ENCODE measurements around the gene MAN1A1. TPM values are rescaled to one million over a fixed set of nuclear protein-coding genes. Genes with fewer than 3 reads are reported as not detected.

Gene MAN1A1
- total RNA-seq, 1 experiment from 2014 or later = 6.8 TPM

DNA sequence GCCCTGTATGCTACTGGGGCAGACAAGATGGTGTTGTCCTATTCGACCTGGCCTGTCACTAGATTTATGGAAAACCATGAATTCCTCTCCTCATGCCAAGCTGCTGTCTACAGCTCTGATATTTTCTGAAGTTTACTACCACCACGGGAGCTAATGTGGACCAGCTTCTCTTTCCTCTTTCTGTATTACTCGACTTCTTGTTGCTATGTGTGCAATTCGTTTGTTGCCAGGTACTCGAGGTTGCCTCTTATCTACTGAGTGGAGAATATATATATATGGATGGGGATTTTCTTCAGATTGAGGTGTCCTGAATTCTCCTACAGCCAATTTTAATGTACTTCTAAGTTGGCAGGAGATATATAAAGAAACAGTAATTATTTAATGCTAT lies 34.7 kb downstream of the MAN1A1 start:
- CTCF ChIA-PET = no interaction called here
- DNase-seq (ENCODE audit: low spot score) (no peak), ATAC-seq (no peak)
- Mint-ChIP-seq H3K27me3 (ENCODE audit: low read depth) (no peaks in the 10 kb centered on the region), H3K4me3 (no peak overlapping the region), H3K36me3 (no peaks in the 10 kb centered on the region), H3K4me1 (peaks cover 3% of the 10 kb centered on the region), H3K9me3 (no peaks in the 10 kb centered on the region), H3K27ac (no peak overlapping the region)
- POLR2A ChIA-PET = no interaction called here
- TF ChIP-seq NFYB (CRISPR knock-in tag; conservative IDR thresholded peaks at IDR 0.05; ENCODE audit: low read depth) = no peak
- TF ChIP-seq MXD4 (CRISPR knock-in tag; IDR thresholded peaks at IDR 0.05; ENCODE audit: borderline replicate concordance) = no peak
- TF ChIP-seq, protein P1, sequence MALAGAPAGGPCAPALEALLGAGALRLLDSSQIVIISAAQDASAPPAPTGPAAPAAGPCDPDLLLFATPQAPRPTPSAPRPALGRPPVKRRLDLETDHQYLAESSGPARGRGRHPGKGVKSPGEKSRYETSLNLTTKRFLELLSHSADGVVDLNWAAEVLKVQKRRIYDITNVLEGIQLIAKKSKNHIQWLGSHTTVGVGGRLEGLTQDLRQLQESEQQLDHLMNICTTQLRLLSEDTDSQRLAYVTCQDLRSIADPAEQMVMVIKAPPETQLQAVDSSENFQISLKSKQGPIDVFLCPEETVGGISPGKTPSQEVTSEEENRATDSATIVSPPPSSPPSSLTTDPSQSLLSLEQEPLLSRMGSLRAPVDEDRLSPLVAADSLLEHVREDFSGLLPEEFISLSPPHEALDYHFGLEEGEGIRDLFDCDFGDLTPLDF (CRISPR knock-in tag; IDR thresholded peaks at IDR 0.05) = no peak
- TF ChIP-seq GABPB1 (CRISPR knock-in tag; IDR thresholded peaks at IDR 0.05) = no peak
- no peak for TF ChIP-seq JAZF1 (CRISPR knock-in tag; IDR thresholded peaks at IDR 0.05)
- TF ChIP-seq, protein P2, sequence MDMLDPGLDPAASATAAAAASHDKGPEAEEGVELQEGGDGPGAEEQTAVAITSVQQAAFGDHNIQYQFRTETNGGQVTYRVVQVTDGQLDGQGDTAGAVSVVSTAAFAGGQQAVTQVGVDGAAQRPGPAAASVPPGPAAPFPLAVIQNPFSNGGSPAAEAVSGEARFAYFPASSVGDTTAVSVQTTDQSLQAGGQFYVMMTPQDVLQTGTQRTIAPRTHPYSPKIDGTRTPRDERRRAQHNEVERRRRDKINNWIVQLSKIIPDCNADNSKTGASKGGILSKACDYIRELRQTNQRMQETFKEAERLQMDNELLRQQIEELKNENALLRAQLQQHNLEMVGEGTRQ (CRISPR knock-in tag; IDR thresholded peaks at IDR 0.05) = no peak
- TF ChIP-seq TEAD1 (CRISPR knock-in tag; IDR thresholded peaks at IDR 0.05) = no peak
- TF ChIP-seq, protein P3, sequence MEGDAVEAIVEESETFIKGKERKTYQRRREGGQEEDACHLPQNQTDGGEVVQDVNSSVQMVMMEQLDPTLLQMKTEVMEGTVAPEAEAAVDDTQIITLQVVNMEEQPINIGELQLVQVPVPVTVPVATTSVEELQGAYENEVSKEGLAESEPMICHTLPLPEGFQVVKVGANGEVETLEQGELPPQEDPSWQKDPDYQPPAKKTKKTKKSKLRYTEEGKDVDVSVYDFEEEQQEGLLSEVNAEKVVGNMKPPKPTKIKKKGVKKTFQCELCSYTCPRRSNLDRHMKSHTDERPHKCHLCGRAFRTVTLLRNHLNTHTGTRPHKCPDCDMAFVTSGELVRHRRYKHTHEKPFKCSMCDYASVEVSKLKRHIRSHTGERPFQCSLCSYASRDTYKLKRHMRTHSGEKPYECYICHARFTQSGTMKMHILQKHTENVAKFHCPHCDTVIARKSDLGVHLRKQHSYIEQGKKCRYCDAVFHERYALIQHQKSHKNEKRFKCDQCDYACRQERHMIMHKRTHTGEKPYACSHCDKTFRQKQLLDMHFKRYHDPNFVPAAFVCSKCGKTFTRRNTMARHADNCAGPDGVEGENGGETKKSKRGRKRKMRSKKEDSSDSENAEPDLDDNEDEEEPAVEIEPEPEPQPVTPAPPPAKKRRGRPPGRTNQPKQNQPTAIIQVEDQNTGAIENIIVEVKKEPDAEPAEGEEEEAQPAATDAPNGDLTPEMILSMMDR (IDR thresholded peaks at IDR 0.05) = no peak
- no peak for TF ChIP-seq ZNF138 (CRISPR knock-in tag; conservative IDR thresholded peaks at IDR 0.05)
- TF ChIP-seq, protein P4, sequence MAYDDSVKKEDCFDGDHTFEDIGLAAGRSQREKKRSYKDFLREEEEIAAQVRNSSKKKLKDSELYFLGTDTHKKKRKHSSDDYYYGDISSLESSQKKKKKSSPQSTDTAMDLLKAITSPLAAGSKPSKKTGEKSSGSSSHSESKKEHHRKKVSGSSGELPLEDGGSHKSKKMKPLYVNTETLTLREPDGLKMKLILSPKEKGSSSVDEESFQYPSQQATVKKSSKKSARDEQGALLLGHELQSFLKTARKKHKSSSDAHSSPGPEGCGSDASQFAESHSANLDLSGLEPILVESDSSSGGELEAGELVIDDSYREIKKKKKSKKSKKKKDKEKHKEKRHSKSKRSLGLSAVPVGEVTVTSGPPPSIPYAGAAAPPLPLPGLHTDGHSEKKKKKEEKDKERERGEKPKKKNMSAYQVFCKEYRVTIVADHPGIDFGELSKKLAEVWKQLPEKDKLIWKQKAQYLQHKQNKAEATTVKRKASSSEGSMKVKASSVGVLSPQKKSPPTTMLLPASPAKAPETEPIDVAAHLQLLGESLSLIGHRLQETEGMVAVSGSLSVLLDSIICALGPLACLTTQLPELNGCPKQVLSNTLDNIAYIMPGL (CRISPR knock-in tag; IDR thresholded peaks at IDR 0.05) = no peak
- TF ChIP-seq IRF2 (CRISPR knock-in tag; IDR thresholded peaks at IDR 0.05; ENCODE audit: borderline replicate concordance, low read depth) = no peak

DNA sequence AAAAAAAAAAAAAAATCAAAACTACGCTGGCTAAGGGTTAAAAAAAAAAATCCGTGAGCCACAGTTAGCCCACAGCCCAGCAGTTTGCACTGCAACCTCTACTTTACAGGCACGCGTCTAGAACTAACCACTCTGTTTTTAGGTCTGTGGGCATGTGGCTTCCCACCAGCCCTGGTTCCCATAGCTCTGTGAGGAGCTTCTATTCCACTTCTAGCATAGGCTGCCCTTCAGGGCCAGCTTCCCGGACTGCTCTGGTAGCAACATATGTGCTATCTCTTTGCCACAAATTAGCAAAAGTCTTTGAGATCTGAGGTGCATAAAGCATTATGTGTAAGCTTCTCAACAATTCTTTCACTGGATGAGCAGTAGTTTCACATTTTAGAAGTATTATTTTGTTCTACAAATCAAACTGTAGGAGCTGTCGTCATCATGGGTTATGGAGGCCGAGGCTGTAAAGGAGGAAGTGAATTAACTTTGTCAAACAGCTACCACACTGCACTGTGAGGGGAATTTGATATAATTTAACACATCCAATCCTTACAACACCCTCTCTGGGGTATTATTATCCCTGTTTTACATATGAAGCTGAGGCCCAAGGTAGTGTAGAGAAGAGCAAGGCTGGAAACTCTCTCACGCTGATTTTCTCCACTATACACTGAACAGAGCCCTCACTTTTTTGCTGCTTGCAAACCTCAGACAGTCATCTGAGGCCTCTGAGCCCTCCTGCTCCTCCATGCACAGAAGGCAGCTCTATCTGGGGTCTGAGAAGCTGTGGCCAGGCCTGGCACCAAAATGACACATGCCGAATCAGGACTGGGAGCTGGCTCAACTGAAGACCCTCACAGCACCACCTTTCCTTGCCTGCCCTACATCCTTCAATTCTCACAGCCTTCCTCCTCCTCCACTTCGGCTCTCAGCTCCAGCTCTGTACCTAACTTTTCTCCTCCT lies 35.4 kb downstream of the MAN1A1 start:
- H3K4me3 Mint-ChIP-seq = no peak overlapping the region
- H3K27ac Mint-ChIP-seq = no peak overlapping the region
- DNase-seq (ENCODE audit: low spot score) (no peak), ATAC-seq (no peak)
- H3K36me3 Mint-ChIP-seq = no peaks in the 10 kb centered on the region
- peaks cover 10% of the 10 kb centered on the region for H3K4me1 Mint-ChIP-seq
- H3K27me3 Mint-ChIP-seq (ENCODE audit: low read depth) = no peaks in the 10 kb centered on the region
- H3K9me3 Mint-ChIP-seq = no peaks in the 10 kb centered on the region
- ChIA-PET POLR2A (interaction anchor here (0.6 to 1.0 kb wide), 3 partner anchors 10 to 806 kb away, joined by 3 to 4 read pairs (median 4); no protein-coding TSS in a partner anchor), CTCF (interaction anchor here (0.6 to 1.3 kb wide), 3 partner anchors 21 to 418 kb away, joined by 3 to 5 read pairs (median 4); no protein-coding TSS in a partner anchor)
- TF ChIP-seq ZNF396 (CRISPR knock-in tag; IDR thresholded peaks at IDR 0.05; ENCODE audit: borderline replicate concordance) (no peak), SMAD3 (CRISPR knock-in tag; IDR thresholded peaks at IDR 0.05; ENCODE audit: borderline replicate concordance) (no peak), NR3C1 (CRISPR knock-in tag; conservative IDR thresholded peaks at IDR 0.05; ENCODE audit: low read depth) (no peak), CBFB (CRISPR knock-in tag; IDR thresholded peaks at IDR 0.05; ENCODE audit: low read depth) (no peak), GTF2I (CRISPR knock-in tag; conservative IDR thresholded peaks at IDR 0.05) (no peak), CREM (CRISPR knock-in tag; IDR thresholded peaks at IDR 0.05) (no peak), GABPB1 (CRISPR knock-in tag; IDR thresholded peaks at IDR 0.05) (no peak), ZNF138 (CRISPR knock-in tag; conservative IDR thresholded peaks at IDR 0.05) (no peak), TP53 (CRISPR knock-in tag; IDR thresholded peaks at IDR 0.05) (no peak), FOXJ3 (CRISPR knock-in tag; IDR thresholded peaks at IDR 0.05; ENCODE audit: borderline replicate concordance) (no peak), ZBTB21 (CRISPR knock-in tag; IDR thresholded peaks at IDR 0.05; ENCODE audit: borderline replicate concordance) (no peak), KAT7 (CRISPR knock-in tag; IDR thresholded peaks at IDR 0.05; ENCODE audit: borderline replicate concordance) (no peak), NR1H2 (CRISPR knock-in tag; IDR thresholded peaks at IDR 0.05) (no peak), ZNF317 (CRISPR knock-in tag; IDR thresholded peaks at IDR 0.05; ENCODE audit: borderline replicate concordance, low read depth) (no peak), TEAD1 (CRISPR knock-in tag; IDR thresholded peaks at IDR 0.05) (no peak)
- TF ChIP-seq, protein P5, sequence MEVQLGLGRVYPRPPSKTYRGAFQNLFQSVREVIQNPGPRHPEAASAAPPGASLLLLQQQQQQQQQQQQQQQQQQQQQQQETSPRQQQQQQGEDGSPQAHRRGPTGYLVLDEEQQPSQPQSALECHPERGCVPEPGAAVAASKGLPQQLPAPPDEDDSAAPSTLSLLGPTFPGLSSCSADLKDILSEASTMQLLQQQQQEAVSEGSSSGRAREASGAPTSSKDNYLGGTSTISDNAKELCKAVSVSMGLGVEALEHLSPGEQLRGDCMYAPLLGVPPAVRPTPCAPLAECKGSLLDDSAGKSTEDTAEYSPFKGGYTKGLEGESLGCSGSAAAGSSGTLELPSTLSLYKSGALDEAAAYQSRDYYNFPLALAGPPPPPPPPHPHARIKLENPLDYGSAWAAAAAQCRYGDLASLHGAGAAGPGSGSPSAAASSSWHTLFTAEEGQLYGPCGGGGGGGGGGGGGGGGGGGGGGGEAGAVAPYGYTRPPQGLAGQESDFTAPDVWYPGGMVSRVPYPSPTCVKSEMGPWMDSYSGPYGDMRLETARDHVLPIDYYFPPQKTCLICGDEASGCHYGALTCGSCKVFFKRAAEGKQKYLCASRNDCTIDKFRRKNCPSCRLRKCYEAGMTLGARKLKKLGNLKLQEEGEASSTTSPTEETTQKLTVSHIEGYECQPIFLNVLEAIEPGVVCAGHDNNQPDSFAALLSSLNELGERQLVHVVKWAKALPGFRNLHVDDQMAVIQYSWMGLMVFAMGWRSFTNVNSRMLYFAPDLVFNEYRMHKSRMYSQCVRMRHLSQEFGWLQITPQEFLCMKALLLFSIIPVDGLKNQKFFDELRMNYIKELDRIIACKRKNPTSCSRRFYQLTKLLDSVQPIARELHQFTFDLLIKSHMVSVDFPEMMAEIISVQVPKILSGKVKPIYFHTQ (CRISPR knock-in tag; IDR thresholded peaks at IDR 0.05) = no peak
